ENCODE results near the gene MICAL3. TPM values are rescaled to one million over a fixed set of nuclear protein-coding genes. Genes with fewer than 3 reads are reported as not detected.

The MICAL3 gene
- total and polyA plus RNA-seq, 9 of the 15 experiments (the other 6 are each of a cell fraction or from before 2014, with no cell fraction given) = 0.53 to 32.1 (median 12.3) TPM

- TF ChIP-seq CTCFL (IDR thresholded peaks at IDR 0.05; ENCODE audit: borderline replicate concordance, insufficient read depth, low read depth, low read length, poor library complexity, severe bottlenecking) (peak; percentile 90), MECOM (CRISPR knock-in tag; IDR thresholded peaks at IDR 0.05) (peak; percentile 48; the same call in 1 of the 2 replicates), BRCA1 (IDR thresholded peaks at IDR 0.05) (no peak), BRCA1 (CRISPR knock-in tag; IDR thresholded peaks at IDR 0.05) (no peak), ZNF263 (CRISPR knock-in tag; IDR thresholded peaks at IDR 0.05; ENCODE audit: borderline replicate concordance) (no peak), TGIF2 (CRISPR knock-in tag; IDR thresholded peaks at IDR 0.05) (no peak), RUNX1 (IDR thresholded peaks at IDR 0.05; ENCODE audit: low read depth) (no peak), PTTG1 (tag; IDR thresholded peaks at IDR 0.05; ENCODE audit: low read depth) (no peak), HDAC2 (IDR thresholded peaks at IDR 0.05) (no peak), CBX3 (IDR thresholded peaks at IDR 0.05; ENCODE audit: borderline replicate concordance in 1 of 2, low read length in 2 of 2) (peak in 1 of 2 experiments; percentile 43; a peak in 1 of 3 replicates), ZNF436 (CRISPR knock-in tag; IDR thresholded peaks at IDR 0.05) (no peak), HDAC1 (IDR thresholded peaks at IDR 0.05) (no peak), FOXJ3 (CRISPR knock-in tag; IDR thresholded peaks at IDR 0.05) (no peak), ZNF695 (CRISPR knock-in tag; IDR thresholded peaks at IDR 0.05) (no peak), ZNF518B (CRISPR knock-in tag; IDR thresholded peaks at IDR 0.05) (no peak), FOXK1 (CRISPR knock-in tag; IDR thresholded peaks at IDR 0.05; ENCODE audit: borderline replicate concordance) (no peak), ATF7 (IDR thresholded peaks at IDR 0.05) (no peak), U2AF2 (optimal IDR thresholded peaks at IDR 0.05; ENCODE audit: low read depth, low read length) (no peak), ZBTB43 (CRISPR knock-in tag; IDR thresholded peaks at IDR 0.05) (no peak), EZH2 (IDR thresholded peaks at IDR 0.05; ENCODE audit: borderline replicate concordance, low read depth, low read length) (no peak), PHB (CRISPR knock-in tag; IDR thresholded peaks at IDR 0.05) (no peak), SRSF9 (IDR thresholded peaks at IDR 0.05; ENCODE audit: borderline replicate concordance, low read depth, low read length) (no peak), POU5F1 (IDR thresholded peaks at IDR 0.05; ENCODE audit: borderline replicate concordance, low read depth, low read length, partially characterized antibody) (no peak)
These were observed 235.6 kb downstream of the MICAL3 start (continued) for GRCh38 chr22:17788528-17789378.

Data from K562 (cell line).